ENCODE measurements around the gene HEATR5B. TPM values are rescaled to one million over a fixed set of nuclear protein-coding genes. Genes with fewer than 3 reads are reported as not detected.

Gene HEATR5B
- total RNA-seq, 1 experiment from 2014 or later = 12.6 TPM

DNA sequence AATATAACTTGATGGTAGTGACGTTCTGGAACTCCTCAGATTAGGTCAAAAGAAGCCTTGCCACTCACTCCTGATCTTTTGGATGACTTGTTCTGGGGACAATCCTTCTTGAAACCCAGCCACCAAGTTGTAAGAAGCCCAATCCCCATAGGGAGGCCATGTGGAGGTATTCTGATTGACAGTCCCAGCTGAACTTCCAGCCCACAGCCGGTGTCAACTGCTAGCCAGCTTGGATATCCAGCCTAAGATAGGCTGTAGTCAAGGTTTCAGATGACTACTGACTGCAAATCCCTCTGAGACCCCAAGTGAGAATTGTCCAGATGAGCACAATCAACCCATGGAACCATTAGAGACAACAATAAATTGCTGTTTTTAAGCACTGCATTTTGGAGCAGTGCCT, 41.2 kb upstream of the HEATR5B start:
- TF ChIP-seq, protein P1, sequence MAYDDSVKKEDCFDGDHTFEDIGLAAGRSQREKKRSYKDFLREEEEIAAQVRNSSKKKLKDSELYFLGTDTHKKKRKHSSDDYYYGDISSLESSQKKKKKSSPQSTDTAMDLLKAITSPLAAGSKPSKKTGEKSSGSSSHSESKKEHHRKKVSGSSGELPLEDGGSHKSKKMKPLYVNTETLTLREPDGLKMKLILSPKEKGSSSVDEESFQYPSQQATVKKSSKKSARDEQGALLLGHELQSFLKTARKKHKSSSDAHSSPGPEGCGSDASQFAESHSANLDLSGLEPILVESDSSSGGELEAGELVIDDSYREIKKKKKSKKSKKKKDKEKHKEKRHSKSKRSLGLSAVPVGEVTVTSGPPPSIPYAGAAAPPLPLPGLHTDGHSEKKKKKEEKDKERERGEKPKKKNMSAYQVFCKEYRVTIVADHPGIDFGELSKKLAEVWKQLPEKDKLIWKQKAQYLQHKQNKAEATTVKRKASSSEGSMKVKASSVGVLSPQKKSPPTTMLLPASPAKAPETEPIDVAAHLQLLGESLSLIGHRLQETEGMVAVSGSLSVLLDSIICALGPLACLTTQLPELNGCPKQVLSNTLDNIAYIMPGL (CRISPR knock-in tag; IDR thresholded peaks at IDR 0.05) = no peak
- TF ChIP-seq TEAD1 (CRISPR knock-in tag; IDR thresholded peaks at IDR 0.05) (no peak), GTF2I (CRISPR knock-in tag; conservative IDR thresholded peaks at IDR 0.05) (no peak), NR2C2 (CRISPR knock-in tag; IDR thresholded peaks at IDR 0.05) (no peak), ZNF138 (CRISPR knock-in tag; conservative IDR thresholded peaks at IDR 0.05) (no peak), TEAD4 (CRISPR knock-in tag; IDR thresholded peaks at IDR 0.05) (no peak), GABPB1 (CRISPR knock-in tag; IDR thresholded peaks at IDR 0.05) (no peak), CREB1 (CRISPR knock-in tag; IDR thresholded peaks at IDR 0.05) (no peak), ZNF232 (CRISPR knock-in tag; IDR thresholded peaks at IDR 0.05) (no peak), ZBTB21 (CRISPR knock-in tag; IDR thresholded peaks at IDR 0.05; ENCODE audit: borderline replicate concordance) (no peak), NFATC4 (CRISPR knock-in tag; IDR thresholded peaks at IDR 0.05) (no peak), ATF1 (CRISPR knock-in tag; IDR thresholded peaks at IDR 0.05) (no peak), FOXJ3 (CRISPR knock-in tag; IDR thresholded peaks at IDR 0.05; ENCODE audit: borderline replicate concordance) (no peak)
- TF ChIP-seq, protein P2, sequence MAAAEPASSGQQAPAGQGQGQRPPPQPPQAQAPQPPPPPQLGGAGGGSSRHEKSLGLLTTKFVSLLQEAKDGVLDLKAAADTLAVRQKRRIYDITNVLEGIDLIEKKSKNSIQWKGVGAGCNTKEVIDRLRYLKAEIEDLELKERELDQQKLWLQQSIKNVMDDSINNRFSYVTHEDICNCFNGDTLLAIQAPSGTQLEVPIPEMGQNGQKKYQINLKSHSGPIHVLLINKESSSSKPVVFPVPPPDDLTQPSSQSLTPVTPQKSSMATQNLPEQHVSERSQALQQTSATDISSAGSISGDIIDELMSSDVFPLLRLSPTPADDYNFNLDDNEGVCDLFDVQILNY (CRISPR knock-in tag; IDR thresholded peaks at IDR 0.05) = no peak
- TF ChIP-seq, protein P3, sequence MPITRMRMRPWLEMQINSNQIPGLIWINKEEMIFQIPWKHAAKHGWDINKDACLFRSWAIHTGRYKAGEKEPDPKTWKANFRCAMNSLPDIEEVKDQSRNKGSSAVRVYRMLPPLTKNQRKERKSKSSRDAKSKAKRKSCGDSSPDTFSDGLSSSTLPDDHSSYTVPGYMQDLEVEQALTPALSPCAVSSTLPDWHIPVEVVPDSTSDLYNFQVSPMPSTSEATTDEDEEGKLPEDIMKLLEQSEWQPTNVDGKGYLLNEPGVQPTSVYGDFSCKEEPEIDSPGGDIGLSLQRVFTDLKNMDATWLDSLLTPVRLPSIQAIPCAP (CRISPR knock-in tag; IDR thresholded peaks at IDR 0.05) = no peak
- TF ChIP-seq, protein P4, sequence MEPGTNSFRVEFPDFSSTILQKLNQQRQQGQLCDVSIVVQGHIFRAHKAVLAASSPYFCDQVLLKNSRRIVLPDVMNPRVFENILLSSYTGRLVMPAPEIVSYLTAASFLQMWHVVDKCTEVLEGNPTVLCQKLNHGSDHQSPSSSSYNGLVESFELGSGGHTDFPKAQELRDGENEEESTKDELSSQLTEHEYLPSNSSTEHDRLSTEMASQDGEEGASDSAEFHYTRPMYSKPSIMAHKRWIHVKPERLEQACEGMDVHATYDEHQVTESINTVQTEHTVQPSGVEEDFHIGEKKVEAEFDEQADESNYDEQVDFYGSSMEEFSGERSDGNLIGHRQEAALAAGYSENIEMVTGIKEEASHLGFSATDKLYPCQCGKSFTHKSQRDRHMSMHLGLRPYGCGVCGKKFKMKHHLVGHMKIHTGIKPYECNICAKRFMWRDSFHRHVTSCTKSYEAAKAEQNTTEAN (CRISPR knock-in tag; IDR thresholded peaks at IDR 0.05) = no peak
- TF ChIP-seq, protein P5, sequence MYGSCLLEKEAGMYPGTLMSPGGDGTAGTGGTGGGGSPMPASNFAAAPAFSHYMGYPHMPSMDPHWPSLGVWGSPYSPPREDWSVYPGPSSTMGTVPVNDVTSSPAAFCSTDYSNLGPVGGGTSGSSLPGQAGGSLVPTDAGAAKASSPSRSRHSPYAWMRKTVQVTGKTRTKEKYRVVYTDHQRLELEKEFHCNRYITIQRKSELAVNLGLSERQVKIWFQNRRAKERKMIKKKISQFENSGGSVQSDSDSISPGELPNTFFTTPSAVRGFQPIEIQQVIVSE (CRISPR knock-in tag; IDR thresholded peaks at IDR 0.05; ENCODE audit: borderline replicate concordance) = no peak
- TF ChIP-seq, protein P6, sequence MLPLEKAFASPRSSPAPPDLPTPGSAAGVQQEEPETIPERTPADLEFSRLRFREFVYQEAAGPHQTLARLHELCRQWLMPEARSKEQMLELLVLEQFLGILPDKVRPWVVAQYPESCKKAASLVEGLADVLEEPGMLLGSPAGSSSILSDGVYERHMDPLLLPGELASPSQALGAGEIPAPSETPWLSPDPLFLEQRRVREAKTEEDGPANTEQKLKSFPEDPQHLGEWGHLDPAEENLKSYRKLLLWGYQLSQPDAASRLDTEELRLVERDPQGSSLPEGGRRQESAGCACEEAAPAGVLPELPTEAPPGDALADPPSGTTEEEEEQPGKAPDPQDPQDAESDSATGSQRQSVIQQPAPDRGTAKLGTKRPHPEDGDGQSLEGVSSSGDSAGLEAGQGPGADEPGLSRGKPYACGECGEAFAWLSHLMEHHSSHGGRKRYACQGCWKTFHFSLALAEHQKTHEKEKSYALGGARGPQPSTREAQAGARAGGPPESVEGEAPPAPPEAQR (CRISPR knock-in tag; IDR thresholded peaks at IDR 0.05) = no peak
- TF ChIP-seq, protein P7, sequence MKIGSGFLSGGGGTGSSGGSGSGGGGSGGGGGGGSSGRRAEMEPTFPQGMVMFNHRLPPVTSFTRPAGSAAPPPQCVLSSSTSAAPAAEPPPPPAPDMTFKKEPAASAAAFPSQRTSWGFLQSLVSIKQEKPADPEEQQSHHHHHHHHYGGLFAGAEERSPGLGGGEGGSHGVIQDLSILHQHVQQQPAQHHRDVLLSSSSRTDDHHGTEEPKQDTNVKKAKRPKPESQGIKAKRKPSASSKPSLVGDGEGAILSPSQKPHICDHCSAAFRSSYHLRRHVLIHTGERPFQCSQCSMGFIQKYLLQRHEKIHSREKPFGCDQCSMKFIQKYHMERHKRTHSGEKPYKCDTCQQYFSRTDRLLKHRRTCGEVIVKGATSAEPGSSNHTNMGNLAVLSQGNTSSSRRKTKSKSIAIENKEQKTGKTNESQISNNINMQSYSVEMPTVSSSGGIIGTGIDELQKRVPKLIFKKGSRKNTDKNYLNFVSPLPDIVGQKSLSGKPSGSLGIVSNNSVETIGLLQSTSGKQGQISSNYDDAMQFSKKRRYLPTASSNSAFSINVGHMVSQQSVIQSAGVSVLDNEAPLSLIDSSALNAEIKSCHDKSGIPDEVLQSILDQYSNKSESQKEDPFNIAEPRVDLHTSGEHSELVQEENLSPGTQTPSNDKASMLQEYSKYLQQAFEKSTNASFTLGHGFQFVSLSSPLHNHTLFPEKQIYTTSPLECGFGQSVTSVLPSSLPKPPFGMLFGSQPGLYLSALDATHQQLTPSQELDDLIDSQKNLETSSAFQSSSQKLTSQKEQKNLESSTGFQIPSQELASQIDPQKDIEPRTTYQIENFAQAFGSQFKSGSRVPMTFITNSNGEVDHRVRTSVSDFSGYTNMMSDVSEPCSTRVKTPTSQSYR (CRISPR knock-in tag; IDR thresholded peaks at IDR 0.05) = no peak
- DNase-seq (ENCODE audit: low spot score) (no peak), ATAC-seq (no peak)
- Mint-ChIP-seq H3K9me3 (no peaks in the 10 kb centered on the region), H3K4me3 (no peak overlapping the region), H3K27ac (no peak overlapping the region), H3K4me1 (no peaks in the 10 kb centered on the region), H3K36me3 (peaks cover 51% of the 10 kb centered on the region), H3K27me3 (ENCODE audit: low read depth) (no peaks in the 10 kb centered on the region)
- POLR2A ChIA-PET = no interaction called here
- CTCF ChIA-PET = no interaction called here

Measured in WTC11 (cell line).